Effector CD8-positive, alpha-beta T cell (primary cell): Measurements from ENCODE around the gene CCDC138.
"Not testable (repeated sequence)": the region's sequence is repeated elsewhere in the genome, so short reads cannot be mapped to it uniquely, and the experiment has no call there.

Experiments
- DNase-seq: peaks from one replicate; lab custom pipeline; 2025; lab: John Stamatoyannopoulos, UW
- total RNA-seq, 4 experiments: gene quantifications; one replicate each; lab custom pipeline; 2026; lab: John Stamatoyannopoulos, UW

Gene CCDC138, protein sequence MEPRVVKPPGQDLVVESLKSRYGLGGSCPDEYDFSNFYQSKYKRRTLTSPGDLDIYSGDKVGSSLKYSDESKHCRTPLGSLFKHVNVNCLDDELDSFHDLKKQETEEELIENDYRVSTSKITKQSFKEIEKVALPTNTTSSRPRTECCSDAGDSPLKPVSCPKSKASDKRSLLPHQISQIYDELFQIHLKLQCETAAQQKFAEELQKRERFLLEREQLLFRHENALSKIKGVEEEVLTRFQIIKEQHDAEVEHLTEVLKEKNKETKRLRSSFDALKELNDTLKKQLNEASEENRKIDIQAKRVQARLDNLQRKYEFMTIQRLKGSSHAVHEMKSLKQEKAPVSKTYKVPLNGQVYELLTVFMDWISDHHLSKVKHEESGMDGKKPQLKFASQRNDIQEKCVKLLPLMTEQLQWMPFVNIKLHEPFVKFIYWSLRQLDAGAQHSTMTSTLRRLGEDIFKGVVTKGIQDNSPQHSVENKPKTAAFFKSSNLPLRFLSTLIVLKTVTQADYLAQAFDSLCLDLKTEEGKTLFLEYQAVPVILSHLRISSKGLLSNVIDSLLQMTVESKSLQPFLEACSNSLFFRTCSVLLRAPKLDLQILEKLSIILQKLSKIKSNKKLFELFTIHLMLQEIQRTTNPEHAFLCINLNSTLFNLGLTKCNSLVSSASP
- total RNA-seq: 9.5 to 14.8 (median 13.8) reads per million in 4 experiments

DNA sequence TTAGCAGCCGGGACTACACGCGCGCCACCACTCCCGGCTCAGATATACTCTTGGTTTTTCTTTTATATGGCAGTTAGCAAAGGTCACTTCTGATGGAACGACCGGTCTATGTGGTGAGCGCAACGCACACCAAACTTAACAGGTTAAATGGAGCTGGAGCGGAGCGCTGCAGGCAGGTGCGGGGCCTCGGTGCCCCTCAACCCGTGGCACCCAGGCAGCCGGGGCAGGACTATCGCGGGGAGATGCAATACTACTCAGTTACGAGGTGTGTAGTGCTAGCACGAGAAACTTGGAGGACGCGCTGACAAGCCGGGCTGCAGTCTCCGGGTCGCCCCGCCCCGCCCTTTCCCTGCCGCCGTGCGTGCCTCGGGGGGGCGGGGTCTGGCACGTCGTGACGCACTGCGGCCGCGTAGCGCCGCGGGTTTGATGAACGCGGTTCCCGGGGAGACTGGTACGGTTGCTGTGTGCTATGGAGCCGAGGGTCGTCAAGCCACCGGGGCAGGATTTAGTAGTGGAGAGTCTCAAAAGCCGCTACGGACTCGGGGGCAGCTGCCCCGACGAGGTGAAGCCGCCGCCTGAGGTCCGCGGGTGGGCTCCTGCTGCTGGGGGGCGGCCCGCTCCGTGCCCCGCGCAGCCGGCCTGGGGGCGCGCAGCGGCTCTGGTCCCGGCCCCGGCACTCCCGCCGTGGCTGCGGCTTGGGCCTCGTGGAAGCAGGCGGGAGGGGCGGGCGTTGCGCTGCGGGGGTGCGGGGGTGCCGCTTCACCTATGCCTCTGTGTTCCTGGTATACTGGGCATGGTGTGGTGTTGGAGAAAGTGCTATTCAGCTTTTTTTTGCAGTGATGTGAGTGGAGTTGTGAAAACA lies at the start of gene CCDC138:
Gene CCDC138 (plus strand): TSS at position 418 of the 862 bp plus-strand sequence. CDS start 52 bp downstream, at position 470.
- DNase-seq: peak; percentile 82

DNA sequence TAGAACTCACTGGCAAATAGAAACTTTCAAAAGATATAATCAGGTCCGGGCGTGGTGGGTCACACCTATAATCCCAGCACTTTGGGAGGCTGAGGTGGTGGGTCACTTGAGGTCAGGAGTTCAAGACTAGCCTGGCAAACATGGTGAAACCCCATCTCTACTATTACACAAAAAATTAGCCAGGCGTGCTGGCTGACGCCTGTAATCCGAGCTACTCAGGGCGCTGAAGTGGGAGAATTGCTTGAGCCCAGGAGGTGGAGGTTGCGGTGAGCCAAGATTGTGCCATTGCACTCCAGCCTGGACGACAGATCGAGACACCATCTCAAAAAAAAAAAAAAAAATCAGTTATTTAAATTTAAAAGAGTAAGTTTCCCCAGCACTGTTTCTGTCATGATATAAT lies 28.6 kb upstream of the CCDC138 start:
- DNase-seq: not testable (repeated sequence)

DNA sequence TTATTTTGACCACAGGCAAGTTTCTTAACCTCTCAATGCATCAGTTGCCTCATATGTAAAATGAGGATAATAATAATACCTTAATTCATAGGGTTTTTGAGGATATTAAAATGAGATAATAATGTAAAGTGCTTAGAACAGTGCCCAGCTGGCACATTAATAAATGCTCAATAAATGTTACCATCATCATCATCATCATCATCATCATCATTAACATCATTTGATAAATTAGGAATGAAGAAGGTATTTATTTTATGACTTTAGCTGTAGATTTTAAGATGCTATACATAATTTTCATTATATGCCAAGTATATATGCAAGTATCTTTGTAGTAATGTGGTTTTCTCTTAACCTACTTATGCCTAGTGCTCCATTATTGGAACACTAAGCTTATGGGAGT lies 24.0 kb upstream of the CCDC138 start:
- DNase-seq: not testable (repeated sequence)

DNA sequence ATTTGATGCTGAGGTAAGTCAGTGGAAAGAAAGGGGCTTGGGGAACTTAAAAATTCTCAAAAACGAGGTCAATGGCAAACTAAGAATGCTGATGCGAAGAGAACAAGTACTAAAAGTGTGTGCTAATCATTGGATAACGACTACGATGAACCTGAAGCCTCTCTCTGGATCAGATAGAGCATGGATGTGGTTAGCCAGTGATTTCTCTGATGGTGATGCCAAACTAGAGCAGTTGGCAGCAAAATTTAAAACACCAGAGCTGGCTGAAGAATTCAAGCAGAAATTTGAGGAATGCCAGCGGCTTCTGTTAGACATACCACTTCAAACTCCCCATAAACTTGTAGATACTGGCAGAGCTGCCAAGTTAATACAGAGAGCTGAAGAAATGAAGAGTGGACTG lies 19.9 kb upstream of the CCDC138 start:
- DNase-seq: not testable (repeated sequence)

DNA sequence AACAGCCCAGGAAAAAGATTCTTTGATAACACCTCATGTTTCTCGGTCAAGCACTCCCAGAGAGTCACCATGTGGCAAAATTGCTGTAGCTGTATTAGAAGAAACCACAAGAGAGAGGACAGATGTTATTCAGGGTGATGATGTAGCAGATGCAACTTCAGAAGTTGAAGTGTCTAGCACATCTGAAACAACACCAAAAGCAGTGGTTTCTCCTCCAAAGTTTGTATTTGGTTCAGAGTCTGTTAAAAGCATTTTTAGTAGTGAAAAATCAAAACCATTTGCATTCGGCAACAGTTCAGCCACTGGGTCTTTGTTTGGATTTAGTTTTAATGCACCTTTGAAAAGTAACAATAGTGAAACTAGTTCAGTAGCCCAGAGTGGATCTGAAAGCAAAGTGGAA lies 18.7 kb upstream of the CCDC138 start:
- DNase-seq: not testable (repeated sequence)

DNA sequence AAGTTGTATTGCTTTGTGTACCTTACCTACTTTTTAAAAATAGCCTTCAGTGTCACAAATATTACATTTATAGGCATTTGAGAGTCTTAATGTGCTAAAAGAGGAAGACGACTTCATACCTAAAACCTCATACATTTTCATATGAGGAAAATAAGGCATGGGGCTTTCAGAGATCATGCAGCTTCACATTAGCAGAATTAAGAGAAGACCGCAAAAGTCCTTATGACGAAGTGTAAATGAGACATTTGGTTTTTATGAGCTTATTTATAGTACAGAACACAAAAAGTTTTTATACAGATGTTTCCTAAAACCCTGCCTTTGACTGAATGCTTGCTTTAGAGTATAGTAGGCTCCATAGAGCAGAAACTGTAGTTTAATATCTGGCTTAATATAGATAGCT lies 10.1 kb upstream of the CCDC138 start:
- no peak for DNase-seq

DNA sequence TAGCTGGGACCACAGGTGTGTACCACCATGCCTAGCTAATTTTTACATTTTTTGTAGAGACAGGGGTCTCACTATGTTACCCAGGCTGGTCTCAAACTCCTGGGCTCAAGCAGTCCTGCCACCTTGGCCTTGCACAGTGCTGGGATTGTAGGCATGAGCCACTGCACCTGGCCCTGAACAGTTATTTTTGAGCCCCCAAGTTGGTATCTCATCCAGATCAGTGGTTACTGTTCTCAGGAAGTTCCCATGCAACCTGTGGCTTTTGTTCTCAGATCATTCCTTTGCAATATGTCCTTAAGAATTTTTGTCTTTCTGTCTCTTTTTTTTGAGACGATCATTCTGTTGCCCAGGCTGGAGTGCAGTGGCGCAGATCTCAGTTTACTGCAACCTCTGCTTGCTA lies 7.7 kb upstream of the CCDC138 start:
- DNase-seq: no peak

DNA sequence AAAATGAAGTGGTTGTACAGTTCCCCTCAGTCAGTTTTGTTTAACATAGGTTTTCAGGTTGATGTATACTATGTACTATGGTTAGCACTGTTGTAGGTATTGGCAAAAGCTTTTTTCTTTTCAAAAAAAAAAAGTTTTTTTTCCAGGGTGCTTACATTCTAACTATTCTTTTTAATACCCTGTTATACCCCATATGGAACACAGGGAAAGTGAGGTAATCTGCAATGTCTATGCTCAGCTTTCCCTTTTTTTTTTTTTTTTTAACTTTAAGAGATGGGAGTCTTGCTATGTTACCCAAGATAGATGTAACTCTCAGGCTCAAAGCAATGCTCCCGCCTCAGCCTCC lies 590 bp upstream of the CCDC138 start:
- DNase-seq: no peak

DNA sequence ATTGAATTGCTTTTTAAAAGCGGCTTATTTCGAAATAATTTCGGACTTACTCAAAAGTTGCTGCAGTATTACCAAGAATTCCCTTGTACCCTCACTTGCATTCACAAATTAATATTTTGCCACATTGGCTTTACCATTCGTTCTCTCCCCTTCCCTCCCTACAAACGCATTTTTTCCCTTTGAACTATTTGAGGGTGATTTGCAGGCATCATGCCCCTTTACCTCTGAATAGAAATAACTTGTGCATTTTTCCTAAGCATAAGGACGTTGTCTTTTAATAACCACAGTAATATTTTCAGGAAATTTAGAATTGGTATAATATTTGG lies 608 bp downstream of the CCDC138 start:
- no peak for DNase-seq

DNA sequence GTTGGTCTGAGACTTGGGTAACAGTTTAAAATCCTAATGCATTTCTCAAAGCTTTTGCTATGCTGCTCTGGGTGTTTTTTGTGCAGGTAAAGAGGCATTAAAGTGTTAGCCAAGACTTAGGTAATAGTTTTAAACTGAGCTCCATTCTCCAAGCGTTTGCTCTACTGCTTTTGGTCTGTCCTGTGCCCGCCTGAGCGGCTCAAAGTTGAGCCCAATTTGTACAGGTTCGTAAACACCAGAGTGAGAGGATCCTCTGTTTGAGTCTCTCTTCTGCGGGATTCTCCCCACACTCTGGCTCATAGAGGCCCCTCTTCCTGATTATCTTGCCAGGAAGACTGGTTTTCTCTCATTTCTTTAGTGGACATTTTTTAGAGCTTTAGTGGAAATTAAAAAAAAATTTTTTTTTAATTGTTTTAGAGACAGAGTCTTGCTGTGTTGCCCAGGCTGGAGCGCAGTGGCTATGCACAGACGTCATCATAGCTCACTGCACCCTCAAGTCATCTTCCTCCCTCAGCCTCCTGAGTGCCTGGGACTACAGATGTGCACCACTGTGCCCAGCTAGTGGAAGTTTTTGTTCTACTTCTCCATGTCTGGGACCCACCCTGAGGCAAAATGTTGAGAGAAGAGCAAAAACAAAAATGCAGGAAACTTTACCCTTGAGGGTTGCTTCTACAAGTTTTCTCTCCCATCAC lies 16.6 kb downstream of the CCDC138 start:
- DNase-seq: no peak

DNA sequence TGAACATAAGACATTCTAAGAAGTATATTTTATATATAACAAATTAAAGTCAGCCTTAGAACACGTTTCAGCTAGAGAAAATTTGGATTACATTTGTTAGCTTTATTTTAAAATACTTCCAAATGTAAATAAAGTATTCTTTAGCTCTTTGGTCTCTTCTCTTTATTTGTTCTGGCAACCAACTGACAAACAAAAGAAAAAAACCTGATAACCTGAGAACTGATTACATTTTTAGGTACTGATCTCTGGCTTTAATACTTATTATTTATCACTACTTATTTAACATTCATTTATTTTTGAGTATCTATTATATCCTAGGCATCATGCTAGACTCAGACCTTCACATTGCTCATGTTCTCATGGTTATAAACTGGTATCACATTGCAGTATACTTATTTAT lies 18.5 kb downstream of the CCDC138 start:
- DNase-seq: no peak

DNA sequence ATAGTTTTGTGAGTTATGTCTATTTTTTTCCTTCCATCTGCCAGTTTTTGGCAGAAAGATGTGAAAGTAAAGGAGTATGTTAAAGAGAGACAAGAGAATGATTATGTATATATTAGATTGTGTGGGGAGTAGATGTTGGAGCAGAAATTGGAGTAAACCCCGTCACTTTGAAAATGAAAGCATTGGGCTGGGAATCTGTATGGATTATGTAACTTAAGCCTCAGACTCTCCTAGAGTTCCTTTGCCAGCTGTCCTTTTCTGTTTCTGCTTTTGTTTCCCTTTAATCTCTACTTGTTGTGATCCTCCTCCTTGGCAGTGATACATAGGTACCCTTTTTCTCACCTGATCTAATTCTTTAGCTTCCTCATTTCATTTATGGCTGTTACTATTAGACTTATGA lies 19.2 kb downstream of the CCDC138 start:
- DNase-seq: no peak

DNA sequence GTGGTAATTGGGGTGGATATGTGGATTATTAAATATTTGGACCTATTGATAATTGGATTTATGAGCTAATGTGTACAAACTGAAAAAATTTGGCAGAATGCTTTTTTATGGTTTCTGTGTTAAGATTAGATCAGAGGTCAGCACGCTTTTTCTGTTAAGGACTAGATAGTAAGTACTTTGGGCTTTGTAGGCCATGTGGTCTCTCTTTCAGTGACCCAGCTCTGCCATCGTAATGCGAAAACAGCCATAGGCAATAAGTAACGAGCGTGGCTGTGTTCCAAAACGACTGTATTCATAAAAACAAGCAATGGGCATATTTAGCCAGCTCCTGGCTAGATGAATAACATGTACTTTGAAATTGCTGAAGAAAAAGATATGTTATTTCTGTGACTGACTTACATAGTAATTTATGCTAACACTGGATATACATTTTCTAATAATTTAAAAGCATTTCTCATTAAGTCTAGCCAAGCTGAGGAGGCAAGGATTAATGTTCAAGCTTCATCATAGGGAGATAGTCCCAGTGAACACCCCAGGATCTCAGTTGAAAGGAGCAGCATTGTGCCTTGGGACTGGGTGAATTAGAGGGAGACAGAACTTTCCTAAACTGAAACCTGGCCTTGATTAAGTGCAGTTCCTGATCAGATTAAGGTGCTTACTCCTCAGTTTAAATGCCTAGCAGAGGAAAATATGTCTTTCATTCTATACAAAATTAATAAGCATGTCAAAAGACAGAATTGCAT lies 20.0 kb downstream of the CCDC138 start:
- no peak for DNase-seq

DNA sequence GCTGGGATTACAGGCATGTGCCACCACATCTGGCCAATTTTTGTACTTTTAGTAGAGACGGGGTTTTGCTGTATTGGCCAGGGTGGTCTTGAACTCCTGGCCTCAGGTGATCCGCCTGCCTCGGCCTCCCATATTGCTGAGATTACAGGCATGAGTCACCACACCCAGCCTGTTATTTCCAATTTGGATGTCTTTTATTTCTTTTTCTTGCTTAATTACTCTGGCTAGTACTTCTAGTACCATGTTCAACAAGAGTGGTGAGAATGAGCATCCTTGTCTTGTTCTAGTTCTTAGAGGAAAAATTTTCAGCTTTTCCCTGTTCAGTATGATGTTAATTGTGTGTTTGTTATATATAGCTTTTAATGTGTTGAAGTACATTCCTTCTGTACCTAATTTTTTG lies 23.4 kb downstream of the CCDC138 start:
- DNase-seq: no peak

DNA sequence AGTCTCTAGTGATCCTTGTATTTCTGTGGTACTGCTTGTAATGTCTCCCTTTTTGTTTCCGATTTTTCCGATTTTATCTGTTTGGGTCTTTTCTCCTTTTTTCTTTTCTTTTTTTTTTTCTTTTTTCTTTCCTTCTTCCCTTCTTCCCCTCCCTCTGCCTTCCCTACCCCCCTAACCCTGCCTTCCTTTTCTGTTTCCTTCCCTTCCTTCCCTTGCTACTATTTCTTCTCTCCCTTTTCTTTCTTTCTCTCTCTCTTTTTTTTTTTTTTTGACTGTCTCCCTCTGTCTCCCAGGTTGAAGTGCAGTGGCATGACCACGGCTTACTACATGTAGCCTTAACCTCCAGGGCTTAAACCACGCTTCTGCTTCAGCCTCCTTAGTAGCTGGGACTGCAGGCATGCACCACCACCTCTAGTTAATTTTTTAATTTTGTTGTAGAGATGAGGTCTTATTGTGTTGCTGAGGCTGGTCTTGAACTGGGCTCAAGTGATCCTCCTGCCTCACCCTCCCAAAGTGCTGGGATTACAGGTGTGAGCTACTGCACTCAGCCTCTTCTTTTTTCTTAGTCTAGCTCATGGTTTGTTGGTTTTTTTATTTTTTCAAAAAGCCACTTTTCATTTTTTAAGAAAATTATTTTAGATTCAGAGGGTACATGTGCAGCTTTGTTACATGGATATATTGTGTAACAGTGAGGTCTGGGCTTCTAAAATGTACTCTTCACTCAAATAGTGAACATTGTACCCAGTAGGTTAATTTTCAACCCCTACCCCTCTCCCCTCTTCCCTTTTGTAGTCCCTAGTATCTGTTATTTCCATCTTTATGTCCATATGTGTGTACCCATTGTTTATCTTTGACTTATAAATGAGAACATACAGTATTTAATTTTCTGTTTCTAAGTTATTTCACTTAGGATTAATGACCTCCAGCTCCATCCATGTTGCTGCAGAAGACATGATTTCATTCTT lies 24.7 kb downstream of the CCDC138 start:
- no peak for DNase-seq

DNA sequence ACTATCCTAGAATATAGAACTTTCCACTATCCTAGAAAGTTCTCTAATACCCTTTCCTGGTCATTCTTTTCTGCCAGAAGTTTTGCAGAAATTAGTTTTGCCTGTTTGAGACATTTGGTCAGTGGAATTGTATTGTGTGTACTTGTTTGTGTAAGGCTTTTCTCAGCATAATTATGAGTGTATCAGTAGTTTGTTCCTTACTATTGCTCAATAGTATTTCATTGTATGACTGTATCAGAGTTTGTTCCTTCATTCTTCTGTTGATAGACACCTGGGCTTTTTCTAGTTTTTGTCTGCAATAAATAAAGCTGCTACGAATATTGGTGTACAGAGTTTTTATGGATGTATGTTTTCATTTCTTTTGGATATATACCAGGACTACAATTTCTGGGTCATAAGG lies 27.2 kb downstream of the CCDC138 start:
- no peak for DNase-seq

DNA sequence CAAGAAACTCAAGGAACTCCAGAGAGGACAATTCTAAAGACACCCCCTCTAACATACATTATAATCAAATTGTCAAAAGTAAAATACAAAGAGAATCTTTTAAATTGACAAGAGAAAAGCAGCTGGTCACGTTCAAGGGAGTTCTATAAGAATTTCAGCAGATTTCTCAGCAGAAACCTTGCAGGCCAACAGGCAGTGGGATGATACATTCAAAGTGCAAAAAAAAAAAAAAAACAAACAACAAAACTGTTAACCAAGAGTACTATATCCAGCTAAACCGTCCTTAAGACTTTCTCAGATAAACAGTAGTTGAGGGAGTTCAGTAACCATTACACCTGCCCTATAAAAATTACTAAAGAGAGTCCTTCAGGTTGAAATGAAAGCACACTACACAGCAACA lies 33.9 kb downstream of the CCDC138 start:
- no peak for DNase-seq

DNA sequence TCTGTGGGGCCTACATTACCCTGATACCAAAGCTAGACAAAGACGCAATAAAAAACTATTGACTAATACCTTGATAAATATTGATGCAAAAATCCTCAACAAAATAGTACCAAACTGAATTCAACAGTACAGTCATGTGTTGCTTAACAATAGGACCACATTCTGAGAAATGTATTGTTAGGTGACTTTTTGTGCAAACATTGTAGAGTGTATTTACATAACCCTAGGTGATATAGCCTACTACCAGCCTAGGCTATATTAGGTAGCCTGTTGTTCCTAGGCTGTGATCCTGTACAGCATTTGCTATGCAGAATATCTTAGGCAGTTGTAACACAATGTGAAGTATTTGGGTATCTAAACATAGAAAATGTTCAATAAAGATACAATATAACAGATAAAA lies 36.7 kb downstream of the CCDC138 start:
- no peak for DNase-seq

DNA sequence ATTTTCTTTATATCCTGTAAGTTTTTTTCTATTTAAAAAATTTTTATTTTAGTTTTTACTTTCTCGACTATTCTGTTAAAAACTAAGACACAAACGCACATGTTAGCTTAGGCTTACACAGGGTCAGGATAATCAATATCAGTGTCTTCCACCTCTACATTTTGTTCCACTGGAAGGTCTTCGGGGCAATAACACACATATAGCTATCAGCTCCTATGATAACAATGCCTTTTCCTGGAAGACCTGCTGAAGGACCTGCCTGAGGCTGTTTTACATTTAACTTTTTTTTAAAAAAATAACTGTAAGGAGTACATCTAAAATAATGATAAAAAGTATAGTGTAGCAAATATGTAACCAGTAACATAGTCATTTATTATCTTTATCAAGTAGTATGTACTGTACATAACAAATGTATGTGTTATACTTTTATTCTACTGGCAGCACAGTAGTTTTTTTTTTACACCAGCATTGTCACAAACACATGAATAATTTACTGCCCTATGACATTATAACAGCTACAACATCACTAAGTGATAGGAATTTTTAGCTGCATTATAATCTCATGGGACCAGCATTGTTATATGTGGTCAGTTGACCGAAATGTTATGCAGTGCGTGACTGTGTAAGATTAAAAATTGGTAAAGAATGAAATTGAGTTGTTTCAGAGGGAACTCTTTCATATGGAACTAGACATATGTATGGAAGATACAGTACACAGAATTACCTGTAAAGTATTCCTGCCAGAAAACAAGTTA lies 37.9 kb downstream of the CCDC138 start:
- no peak for DNase-seq
